Measurements from ENCODE around the gene STK11. TPM values are rescaled to one million over a fixed set of nuclear protein-coding genes. Genes with fewer than 3 reads are reported as not detected.
A peak's percentile ranks its signal among the peaks of the same experiment; 100 is the strongest.

The STK11 gene
- total and polyA plus RNA-seq, 10 donors = 44.0 to 107 (median 74.5) TPM

GRCh38 chr19:1218751-1219567, 13.4 kb downstream of the STK11 start:
- no peaks in the 10 kb centered on the region for H3K9me3 ChIP-seq
- WGBS, 5 donors = 82 to 90% (median 86%) methylated on average over 30 to 37 of the region's 37 CpGs
- peaks cover 26 to 94% (median 70%) of the 10 kb centered on the region in 6 donors for H3K4me1 ChIP-seq
- intact Hi-C loops (cut with DNase I; ENCODE audit: low total_unique reads) = no loop called here
- H3K27ac ChIP-seq = peak overlapping the region in 7 of 8 donors; percentile 52 to 91 (median 66)
- TF ChIP-seq POLR2AphosphoS5 (IDR thresholded peaks at IDR 0.05) = no peak
- TF ChIP-seq CTCF (IDR thresholded peaks at IDR 0.05 in 8 of 11, conservative IDR thresholded peaks at IDR 0.05 in 3 of 11) = no peak
- H3K4me3 ChIP-seq = no peak overlapping the region
- H3K27me3 ChIP-seq (replicated peaks in 1 of 7) = no peaks in the 10 kb centered on the region
- no peak for DNase-seq
- peaks cover 0 to 95% (median 45%) of the 10 kb centered on the region in 6 donors for H3K36me3 ChIP-seq

- Histone ChIP-seq H3K4me3 (no peak overlapping the region), H3K36me3 (peaks cover 0 to 97% (median 51%) of the 10 kb centered on the region in 6 donors), H3K27ac (peak overlapping the region in 1 of 8 donors; percentile 28), H3K27me3 (replicated peaks in 1 of 7) (no peaks in the 10 kb centered on the region), H3K9me3 (no peaks in the 10 kb centered on the region), H3K4me1 (peaks cover 16 to 84% (median 60%) of the 10 kb centered on the region in 6 donors)
- WGBS, 5 donors = 90 to 96% (median 94%) methylated on average over 5 to 19 of the region's 19 CpGs
- intact Hi-C loops (cut with DNase I; ENCODE audit: low total_unique reads) = no loop called here
- no peak for TF ChIP-seq CTCF (IDR thresholded peaks at IDR 0.05 in 8 of 11, conservative IDR thresholded peaks at IDR 0.05 in 3 of 11)
- TF ChIP-seq POLR2A (IDR thresholded peaks at IDR 0.05) = no peak
- TF ChIP-seq POLR2AphosphoS5 (IDR thresholded peaks at IDR 0.05) = no peak
- no peak for DNase-seq
Observed at GRCh38 chr19:1219786-1220476, 14.4 kb downstream of the STK11 start.

GRCh38 chr19:1220477-1220930, 14.9 kb downstream of the STK11 start:
- no peak for DNase-seq
- no peaks in the 10 kb centered on the region for H3K27me3 ChIP-seq (replicated peaks in 1 of 7)
- no peak overlapping the region for H3K4me3 ChIP-seq
- peak overlapping the region in 1 of 8 donors; percentile 55 for H3K27ac ChIP-seq
- 82 to 91% (median 88%) methylated on average over 3 to 33 of the region's 33 CpGs; no CpG with 5 or more reads in 1 of the 5 donors for WGBS, 5 donors
- H3K36me3 ChIP-seq = peaks cover 0 to 97% (median 56%) of the 10 kb centered on the region in 6 donors
- intact Hi-C loops (cut with DNase I; ENCODE audit: low total_unique reads) = no loop called here
- TF ChIP-seq POLR2AphosphoS5 (IDR thresholded peaks at IDR 0.05) = peak in 1 of 3 donors; percentile 27
- TF ChIP-seq CTCF (IDR thresholded peaks at IDR 0.05 in 8 of 11, conservative IDR thresholded peaks at IDR 0.05 in 3 of 11) = no peak
- no peaks in the 10 kb centered on the region for H3K9me3 ChIP-seq
- H3K4me1 ChIP-seq = peaks cover 10 to 79% (median 54%) of the 10 kb centered on the region in 6 donors
